ENCODE data around the gene SDCCAG8.

GRCh38 chr1:243216741-243217140, 39.1 kb upstream of the SDCCAG8 start:
- TF ChIP-seq CTCF (IDR thresholded peaks at IDR 0.05), result no peak
- no peak for TF ChIP-seq REST (IDR thresholded peaks at IDR 0.05; ENCODE audit: insufficient read depth in 1 of 2, low read depth in 2 of 2, low read length in 1 of 2)
- no peak for TF ChIP-seq POLR2AphosphoS5 (IDR thresholded peaks at IDR 0.05; ENCODE audit: low read depth, low read length)
